Loucy (cell line): ENCODE measurements around the gene KRT39.

Source experiments
- CTCF ChIP-seq: fragments of 200-600 bp; sonication (generic); conservative IDR thresholded peaks from 2 replicates; pipeline ENCODE4 v1.5.1; 2014; ENCODE audit warnings: mild to moderate bottlenecking, antibody characterized with exemption, low read length
- EZH2phosphoT487 ChIP-seq: fragments of 200-600 bp; IDR thresholded peaks from 2 replicates; pipeline ENCODE4 v1.6.1; 2018; ENCODE audit warnings: antibody characterized with exemption, mild to moderate bottlenecking, moderate library complexity, borderline replicate concordance

GRCh38 chr17:40931311-40931710, 35.4 kb downstream of the KRT39 start:
- no peak for TF ChIP-seq CTCF
- TF ChIP-seq EZH2phosphoT487 = no peak
